ENCODE measurements around the gene SAC3D1.
A peak's percentile ranks its signal among the peaks of the same experiment; 100 is the strongest.

Gene SAC3D1

GRCh38 chr11:65069217-65069616 is 28.2 kb downstream of the SAC3D1 start:
- no peak for TF ChIP-seq CTCF (IDR thresholded peaks at IDR 0.05; ENCODE audit: low read depth, low read length)
- DNase-seq (ENCODE audit: extremely low read depth, low read depth), result no peak

- no peak for TF ChIP-seq CTCF (IDR thresholded peaks at IDR 0.05; ENCODE audit: low read depth, low read length)
Measured at GRCh38 chr11:65071907-65072630, 31.1 kb downstream of the SAC3D1 start.

DNA sequence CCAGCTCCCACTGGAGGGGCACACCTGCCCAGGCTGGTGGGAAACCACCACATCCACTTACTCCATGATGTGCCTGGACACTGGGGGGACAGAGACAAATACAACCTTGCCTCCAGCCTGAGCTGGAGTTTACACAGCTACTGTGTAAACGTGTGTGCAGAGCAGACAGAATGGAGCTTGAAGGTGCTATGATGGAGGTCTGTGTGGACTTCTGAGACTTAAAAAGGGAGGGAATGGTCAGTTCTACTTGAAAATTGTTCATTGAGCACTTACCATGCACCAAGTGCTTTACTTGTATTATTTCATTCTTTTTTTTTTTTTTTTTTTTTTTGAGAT is 31.6 kb downstream of the SAC3D1 start:
- no peak for TF ChIP-seq CTCF (IDR thresholded peaks at IDR 0.05; ENCODE audit: low read depth, low read length)

More at GRCh38 chr11:65071907-65072630, 31.1 kb downstream of the SAC3D1 start:
- DNase-seq (ENCODE audit: extremely low read depth, low read depth), result no peak

DNA sequence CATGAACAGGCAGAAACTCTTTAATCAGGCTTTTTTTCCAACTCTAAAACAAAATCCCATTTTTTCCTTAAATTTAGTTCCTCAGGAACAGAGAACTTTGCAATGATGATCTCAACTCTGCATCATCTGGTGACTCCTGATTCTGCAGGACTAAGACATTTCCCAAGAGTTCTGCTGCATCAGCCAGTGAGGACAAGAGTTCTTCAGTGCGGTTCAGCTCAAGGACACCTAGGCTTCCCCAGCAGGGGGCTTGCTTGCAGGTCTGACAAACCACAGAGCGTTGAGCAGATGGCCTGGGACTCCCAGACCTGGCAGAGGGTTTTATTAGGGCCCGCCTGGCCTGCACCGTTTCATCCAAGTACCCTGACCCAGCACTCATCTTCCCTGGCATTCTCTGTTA is 36.4 kb downstream of the SAC3D1 start:
- no peak for DNase-seq (ENCODE audit: extremely low read depth, low read depth)
- no peak for TF ChIP-seq CTCF (IDR thresholded peaks at IDR 0.05; ENCODE audit: low read depth, low read length)

More for the DNA sequence above, 31.6 kb downstream of the SAC3D1 start:
- no peak for DNase-seq (ENCODE audit: extremely low read depth, low read depth)

DNA sequence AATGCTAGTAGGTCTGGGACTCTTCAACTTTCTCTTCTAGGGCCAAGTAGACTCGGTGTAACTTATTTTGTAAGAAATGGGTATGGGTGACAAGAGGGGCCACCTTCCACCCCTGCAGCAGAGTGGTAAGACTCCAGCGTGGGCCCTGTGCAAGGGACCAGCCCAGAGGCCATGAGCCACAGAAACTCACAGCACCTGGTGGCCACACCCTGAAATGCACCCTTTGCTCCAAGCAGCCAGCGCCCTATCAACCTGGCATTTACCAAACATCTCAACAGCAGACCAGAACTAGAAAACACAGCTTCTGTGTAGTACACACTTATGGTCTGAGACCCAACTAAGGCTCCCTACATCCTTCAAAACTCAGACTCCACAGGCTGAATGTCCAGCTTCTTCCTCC is 37.1 kb downstream of the SAC3D1 start:
- no peak for DNase-seq (ENCODE audit: extremely low read depth, low read depth)
- peak; percentile 42 for TF ChIP-seq CTCF (IDR thresholded peaks at IDR 0.05; ENCODE audit: low read depth, low read length)

- DNase-seq (ENCODE audit: extremely low read depth, low read depth), result no peak
- no peak for TF ChIP-seq CTCF (IDR thresholded peaks at IDR 0.05; ENCODE audit: low read depth, low read length)
Measured at GRCh38 chr11:65078786-65079342, 37.9 kb downstream of the SAC3D1 start.

DNA sequence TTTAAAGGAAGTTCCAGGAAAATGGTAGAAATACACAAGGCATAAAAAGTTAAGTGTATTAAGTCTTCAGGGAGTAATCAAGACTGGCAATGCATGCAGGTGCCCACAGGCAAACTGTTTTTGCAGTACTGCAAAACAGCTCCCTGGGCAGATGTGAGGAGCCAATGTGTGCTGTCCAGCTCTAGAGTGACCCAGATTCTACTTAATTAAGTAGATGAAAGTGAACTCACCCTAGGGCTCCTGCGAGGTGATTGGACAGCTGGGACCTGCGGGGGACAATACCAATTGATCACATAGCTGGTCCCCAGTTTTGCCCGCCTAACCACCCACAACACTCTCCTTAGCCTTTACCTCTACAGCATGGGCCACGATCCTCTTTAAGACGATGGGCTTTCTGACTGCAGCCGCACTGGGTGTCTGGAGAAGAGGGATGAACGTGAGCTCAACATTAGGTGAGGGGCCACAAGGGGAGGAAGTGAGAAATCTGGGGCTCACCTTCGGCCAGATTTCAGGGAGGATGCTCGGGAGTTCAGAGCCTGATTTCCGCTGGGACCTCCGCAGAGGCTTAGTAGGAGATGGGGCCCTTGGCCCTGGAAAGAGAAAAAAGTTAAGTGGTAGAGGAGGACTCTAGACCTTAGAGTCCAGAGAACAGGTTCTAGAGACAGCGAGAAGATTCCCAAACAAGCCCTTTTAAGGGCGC is 42.3 kb downstream of the SAC3D1 start:
- no peak for TF ChIP-seq CTCF (IDR thresholded peaks at IDR 0.05; ENCODE audit: low read depth, low read length)
- no peak for DNase-seq (ENCODE audit: extremely low read depth, low read depth)
